SJSA1 (cell line): Measurements from ENCODE around the gene OR51F1. TPM values are rescaled to one million over a fixed set of nuclear protein-coding genes. Genes with fewer than 3 reads are reported as not detected.
"Not testable (repeated sequence)": the region's sequence is repeated elsewhere in the genome, so short reads cannot be mapped to it uniquely, and the experiment has no call there.

ENCODE experiments used
- DNase-seq, 2 experiments: peaks; one replicate each; pipeline ENCODE4 v3.0.0-alpha.2; 2015 to 2020; ENCODE audit warnings: low spot score in 2 of 2, low read depth in 1 of 2
- H3K27ac ChIP-seq: fragments of 250-450 bp; sonication (Bioruptor Pico); 2 replicates; pipeline ENCODE4 v1.5.1; 2020; ENCODE audit warnings: mild to moderate bottlenecking, moderate library complexity
- H3K27me3 ChIP-seq: fragments of 250-450 bp; sonication (Bioruptor Pico); replicated peaks from 2 replicates; pipeline ENCODE4 v1.5.1; 2020; ENCODE audit warnings: mild to moderate bottlenecking, moderate library complexity
- H3K36me3 ChIP-seq: fragments of 250-450 bp; sonication (Bioruptor Pico); 2 replicates; pipeline ENCODE4 v1.5.1; 2020; ENCODE audit warnings: mild to moderate bottlenecking
- H3K4me1 ChIP-seq: fragments of 250-450 bp; sonication (Bioruptor Pico); replicated peaks from 2 replicates; pipeline ENCODE4 v1.6.1; 2021; ENCODE audit warnings: mild to moderate bottlenecking
- H3K4me3 ChIP-seq: fragments of 250-450 bp; sonication (Bioruptor Pico); 2 replicates; pipeline ENCODE4 v1.5.1; 2020; ENCODE audit warnings: mild to moderate bottlenecking
- H3K9me3 ChIP-seq: fragments of 250-450 bp; sonication (Bioruptor Pico); replicated peaks from 2 replicates; pipeline ENCODE4 v1.5.1; 2020; ENCODE audit warnings: mild to moderate bottlenecking
- total RNA-seq: library from RNA; depleted of rRNA; stranded (reverse); fragments of >200 nt; shearing (Covaris generic); gene quantifications from 2 replicates; pipeline ENCODE4 v1.2.3, GENCODE V29; 2014; rRNA removed

Gene OR51F1, protein sequence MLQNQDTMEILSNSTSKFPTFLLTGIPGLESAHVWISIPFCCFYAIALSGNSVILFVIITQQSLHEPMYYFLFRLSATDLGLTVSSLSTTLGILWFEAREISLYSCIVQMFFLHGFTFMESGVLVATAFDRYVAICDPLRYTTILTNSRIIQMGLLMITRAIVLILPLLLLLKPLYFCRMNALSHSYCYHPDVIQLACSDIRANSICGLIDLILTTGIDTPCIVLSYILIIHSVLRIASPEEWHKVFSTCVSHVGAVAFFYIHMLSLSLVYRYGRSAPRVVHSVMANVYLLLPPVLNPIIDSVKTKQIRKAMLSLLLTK
- not detected in 2 replicates for total RNA-seq

DNA sequence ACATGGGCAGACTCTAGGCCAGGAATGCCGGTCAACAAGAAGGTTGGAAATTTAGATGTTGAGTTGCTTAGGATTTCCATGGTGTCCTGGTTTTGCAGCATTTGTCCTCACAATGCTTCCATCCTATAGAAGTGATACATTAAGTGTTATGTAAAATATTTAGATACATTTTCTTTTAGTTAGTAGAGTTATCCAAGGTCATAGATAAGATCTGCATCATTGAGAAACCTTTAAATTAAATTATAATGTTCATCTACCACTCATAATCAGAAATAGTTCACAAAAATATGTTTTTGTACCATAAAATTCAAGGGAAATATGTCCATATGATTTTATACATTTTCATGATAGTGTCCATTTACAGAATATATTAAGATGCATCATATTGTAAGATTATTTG is at the start of gene OR51F1:
OR51F1 (minus strand) TSS at position 101 of the 400 bp plus-strand sequence; CDS start at position 101, 0 bp downstream.
- Histone ChIP-seq H3K9me3 (no peaks in the 10 kb centered on the region), H3K36me3 (no peaks in the 10 kb centered on the region), H3K27me3 (no peaks in the 10 kb centered on the region), H3K27ac (no peak within 1 kb of the TSS), H3K4me1 (no peaks in the 10 kb centered on the region), H3K4me3 (no peak within 1 kb of the TSS)
- no peak for DNase-seq

DNA sequence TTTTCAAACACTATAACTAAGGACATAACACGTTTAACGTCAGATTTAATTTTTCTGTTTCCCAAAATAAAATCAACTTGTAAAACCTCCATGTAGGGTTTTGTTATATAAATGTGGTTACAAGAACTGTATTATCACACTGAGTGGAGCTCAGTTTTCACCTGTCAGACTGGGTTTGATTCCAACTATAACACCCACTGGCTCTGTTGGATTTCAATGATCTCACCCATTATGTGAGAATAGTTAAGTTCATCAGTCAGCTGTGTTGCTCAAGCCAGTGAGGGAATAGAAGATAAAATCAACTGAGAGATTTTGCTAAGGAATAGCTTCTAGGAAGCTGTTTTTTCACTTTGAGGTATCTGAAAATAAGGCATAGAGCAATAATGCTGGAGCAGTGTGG is 39.5 kb upstream of the OR51F1 start:
- Histone ChIP-seq H3K36me3 (no peaks in the 10 kb centered on the region), H3K27me3 (0 out of 2 replicates have a peak, but pooled peaks cover 9% of the 10 kb centered on the region), H3K27ac (no peak overlapping the region), H3K4me3 (no peak overlapping the region), H3K4me1 (no peaks in the 10 kb centered on the region), H3K9me3 (no peaks in the 10 kb centered on the region)
- DNase-seq: no peak

DNA sequence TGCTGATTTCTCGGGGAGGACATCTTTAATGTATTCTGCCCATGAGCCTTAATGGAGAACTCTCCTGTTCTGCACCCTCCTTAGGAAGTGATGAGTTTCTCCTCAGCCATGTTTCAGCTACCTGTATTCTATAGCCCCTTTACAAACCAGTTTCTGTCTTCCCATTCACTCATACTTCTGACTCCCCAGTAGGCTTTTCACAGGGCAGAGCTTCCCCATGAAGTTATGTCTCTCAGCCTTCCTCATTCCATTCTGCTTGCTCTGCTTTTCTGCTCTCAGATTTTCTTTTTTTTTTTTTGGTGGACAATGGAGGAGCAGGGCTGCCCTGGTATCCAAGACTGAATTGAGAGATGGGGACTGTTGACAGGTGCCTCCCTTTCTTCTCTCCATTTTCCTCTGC is 38.7 kb upstream of the OR51F1 start:
- Histone ChIP-seq H3K4me3 (no peak overlapping the region), H3K9me3 (no peaks in the 10 kb centered on the region), H3K36me3 (no peaks in the 10 kb centered on the region), H3K27me3 (0 out of 2 replicates have a peak, but pooled peaks cover 9% of the 10 kb centered on the region), H3K27ac (no peak overlapping the region), H3K4me1 (no peaks in the 10 kb centered on the region)
- no peak for DNase-seq

DNA sequence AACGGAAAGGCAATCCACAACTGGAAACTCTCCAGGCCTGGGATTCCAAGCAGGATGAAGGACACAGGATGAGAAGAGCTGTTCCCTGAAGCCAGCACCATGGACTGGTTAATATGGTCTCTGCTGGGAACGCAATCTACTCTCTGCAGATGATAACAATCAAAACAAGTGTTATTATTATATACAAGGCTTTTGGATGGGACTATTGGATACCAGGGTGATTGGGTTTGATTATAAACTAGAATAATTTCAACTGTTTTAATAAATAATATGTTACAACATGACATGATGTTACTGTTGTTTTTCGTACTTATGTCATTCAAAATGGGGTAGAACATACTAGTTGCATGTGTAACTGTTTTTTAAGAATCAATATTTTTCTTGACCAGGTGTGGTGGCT is 34.5 kb upstream of the OR51F1 start, which contains the start of gene OR52R1:
OR52R1 (minus strand) TSS at position 101 of the 400 bp plus-strand sequence; CDS start at position 101, 0 bp downstream.
- Histone ChIP-seq H3K4me3 (no peak within 1 kb of the TSS), H3K27me3 (no peaks in the 10 kb centered on the region), H3K9me3 (no peaks in the 10 kb centered on the region), H3K4me1 (no peaks in the 10 kb centered on the region), H3K27ac (no peak within 1 kb of the TSS), H3K36me3 (no peaks in the 10 kb centered on the region)
- no peak for DNase-seq

DNA sequence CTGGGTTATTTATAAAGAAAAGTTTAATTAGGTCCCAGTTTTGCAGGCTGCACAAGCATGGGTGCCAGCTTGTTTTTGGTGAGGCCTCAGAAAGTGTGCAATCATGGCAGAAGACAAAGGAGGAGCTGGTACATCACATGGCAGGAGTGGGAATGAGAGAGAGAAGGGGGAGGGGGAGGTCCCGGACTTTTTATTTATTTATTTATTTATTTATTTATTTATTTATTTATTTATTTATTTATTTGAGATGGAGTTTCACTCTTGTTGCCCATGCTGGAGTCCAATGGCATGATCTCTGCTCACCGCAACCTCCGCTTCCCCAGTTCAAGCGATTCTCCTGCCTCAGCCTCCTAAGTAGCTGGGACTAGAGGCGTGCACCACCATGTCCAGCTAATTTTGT is 31.6 kb upstream of the OR51F1 start:
- H3K4me3 ChIP-seq, H3K36me3 ChIP-seq, H3K27me3 ChIP-seq, H3K27ac ChIP-seq, H3K4me1 ChIP-seq, H3K9me3 ChIP-seq, DNase-seq: not testable (repeated sequence)

DNA sequence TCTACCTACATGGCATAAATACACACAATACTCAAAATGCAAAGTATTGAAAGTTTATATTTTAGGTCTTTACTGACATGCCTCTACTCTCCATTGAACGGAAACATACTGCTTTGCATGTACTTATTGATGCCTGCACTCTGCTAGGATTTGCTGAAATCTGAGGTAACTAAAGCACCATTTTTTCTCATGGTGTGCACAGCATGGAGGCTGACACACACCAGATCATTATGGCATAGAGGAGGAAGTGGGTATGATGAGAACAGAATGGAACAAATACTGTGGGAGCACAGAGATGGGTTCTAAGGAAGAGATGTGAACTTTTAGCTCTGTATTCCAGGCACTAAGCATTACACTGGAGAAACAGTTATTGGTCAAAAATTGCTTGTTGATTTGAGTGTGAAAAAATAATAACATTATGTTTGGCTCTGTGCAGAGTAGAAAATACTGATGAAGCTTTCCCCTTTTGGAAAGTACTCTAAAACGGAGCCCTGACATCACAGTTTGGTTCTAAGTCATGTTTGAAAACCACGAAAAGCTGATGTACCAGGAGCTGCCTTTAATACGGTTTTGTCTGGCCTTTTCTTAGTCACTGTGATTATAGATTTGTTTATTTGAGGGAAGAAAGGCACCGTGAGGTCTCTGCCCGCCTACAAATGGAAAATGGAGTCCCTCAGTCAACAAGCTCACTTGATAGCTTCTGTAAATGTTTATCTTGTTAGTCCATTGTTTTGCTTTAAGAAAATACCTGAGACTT is 28.9 kb upstream of the OR51F1 start:
- no peaks in the 10 kb centered on the region for H3K4me1 ChIP-seq
- H3K27ac ChIP-seq: no peak overlapping the region
- H3K36me3 ChIP-seq: no peaks in the 10 kb centered on the region
- no peak for DNase-seq
- no peak overlapping the region for H3K4me3 ChIP-seq
- H3K27me3 ChIP-seq: peaks cover 15% of the 10 kb centered on the region
- no peaks in the 10 kb centered on the region for H3K9me3 ChIP-seq

DNA sequence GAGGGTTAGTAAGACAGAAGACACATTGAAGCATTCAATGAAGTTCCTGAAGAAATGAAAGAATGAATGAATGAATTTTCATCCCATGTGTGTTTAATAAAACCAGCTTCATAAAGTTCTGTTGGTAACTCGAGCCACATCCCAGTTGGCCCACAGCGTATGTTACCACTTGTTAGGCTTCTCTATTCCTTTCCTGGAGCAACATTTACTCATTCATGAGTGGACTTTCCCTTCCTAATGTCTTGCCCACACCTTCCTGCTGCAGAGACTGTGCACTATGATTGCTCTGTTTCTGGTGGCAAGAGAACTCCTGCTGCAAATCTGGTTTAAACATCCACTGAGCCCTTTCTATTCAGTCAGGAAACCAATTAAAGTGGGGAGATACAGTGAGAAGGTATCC is 27.5 kb upstream of the OR51F1 start:
- H3K27ac ChIP-seq: no peak overlapping the region
- no peak for DNase-seq
- H3K9me3 ChIP-seq: no peaks in the 10 kb centered on the region
- peaks cover 25% of the 10 kb centered on the region for H3K27me3 ChIP-seq
- H3K4me3 ChIP-seq: no peak overlapping the region
- no peaks in the 10 kb centered on the region for H3K36me3 ChIP-seq
- H3K4me1 ChIP-seq: no peaks in the 10 kb centered on the region

DNA sequence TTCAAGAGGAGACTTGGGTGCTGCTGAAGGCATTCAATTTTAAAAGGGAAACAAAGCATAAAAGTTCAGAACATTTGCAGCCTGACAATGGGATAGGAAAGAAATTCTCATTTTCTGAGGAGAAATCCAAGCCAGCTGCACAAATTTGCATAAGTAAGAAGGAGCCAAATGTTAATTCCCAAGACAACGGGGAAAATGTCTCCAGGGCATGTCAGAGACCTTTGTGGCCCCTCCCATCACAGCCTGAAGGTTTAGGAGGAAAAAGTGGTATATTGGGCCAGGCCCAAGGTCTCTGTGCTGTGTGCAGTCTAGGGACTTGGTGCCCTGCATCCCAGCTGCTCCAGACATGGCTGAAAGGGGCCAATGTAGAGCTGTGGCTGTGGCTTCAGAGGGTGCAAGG is 12.7 kb upstream of the OR51F1 start:
- Histone ChIP-seq H3K27me3 (0 out of 2 replicates have a peak, but pooled peaks cover 3% of the 10 kb centered on the region), H3K4me3 (no peak overlapping the region), H3K27ac (no peak overlapping the region), H3K36me3 (no peaks in the 10 kb centered on the region), H3K9me3 (no peaks in the 10 kb centered on the region), H3K4me1 (no peaks in the 10 kb centered on the region)
- DNase-seq: no peak

DNA sequence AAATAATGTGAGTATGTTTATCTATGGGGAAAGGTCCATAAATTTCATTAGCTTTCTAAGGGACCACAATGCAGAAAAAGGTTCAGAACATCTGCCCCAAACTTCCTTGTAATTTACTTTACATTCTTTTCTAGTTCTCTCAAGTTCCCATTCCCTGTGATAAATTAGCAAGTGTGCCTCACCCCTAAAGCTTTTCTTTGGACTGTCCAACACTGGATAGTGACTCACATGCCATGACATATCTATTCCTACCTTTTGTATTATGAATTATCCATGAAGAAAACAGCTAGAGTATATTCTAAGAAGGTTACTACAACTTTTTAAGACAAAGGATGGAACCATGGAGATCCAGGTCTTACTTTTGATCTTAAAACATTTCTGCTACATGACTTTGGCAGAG is 1.6 kb downstream of the OR51F1 start:
- no peak overlapping the region for H3K27ac ChIP-seq

DNA sequence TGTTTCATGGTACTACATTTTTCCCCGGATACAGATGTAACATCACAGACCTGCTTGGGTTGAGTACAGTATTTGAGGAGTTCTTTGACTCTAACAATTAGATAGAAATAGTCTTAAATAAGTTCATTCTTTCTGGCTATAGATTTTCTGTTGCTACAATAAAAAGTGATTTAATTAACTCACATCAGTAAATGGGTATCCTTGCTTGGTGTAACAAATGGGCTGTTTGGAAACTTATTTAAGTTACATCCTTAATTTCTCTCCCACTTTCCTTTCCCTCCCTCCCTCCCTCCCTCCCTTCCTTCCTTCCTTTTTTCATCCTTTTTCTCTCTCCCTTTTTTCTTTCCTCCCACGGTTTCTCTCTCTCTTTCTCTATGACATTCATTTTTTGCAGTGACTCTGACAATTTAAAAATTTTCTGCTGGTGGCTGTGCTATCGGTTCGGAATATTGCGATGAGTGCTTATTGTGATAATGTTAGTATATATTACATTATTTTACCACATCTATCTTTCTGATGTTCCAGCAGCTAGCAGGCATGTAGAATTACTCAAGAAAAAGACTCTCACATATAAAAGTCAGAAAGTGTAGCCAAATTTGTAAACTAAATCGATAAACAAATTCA is 3.2 kb downstream of the OR51F1 start:
- no peak overlapping the region for H3K27ac ChIP-seq
- no peaks in the 10 kb centered on the region for H3K27me3 ChIP-seq
- H3K9me3 ChIP-seq: no peaks in the 10 kb centered on the region
- DNase-seq: no peak
- no peaks in the 10 kb centered on the region for H3K36me3 ChIP-seq
- no peaks in the 10 kb centered on the region for H3K4me1 ChIP-seq
- H3K4me3 ChIP-seq: no peak overlapping the region

More for the DNA sequence above, 1.6 kb downstream of the OR51F1 start:
- Histone ChIP-seq H3K36me3 (no peaks in the 10 kb centered on the region), H3K27me3 (no peaks in the 10 kb centered on the region), H3K4me3 (no peak overlapping the region), H3K4me1 (no peaks in the 10 kb centered on the region), H3K9me3 (no peaks in the 10 kb centered on the region)
- no peak for DNase-seq

DNA sequence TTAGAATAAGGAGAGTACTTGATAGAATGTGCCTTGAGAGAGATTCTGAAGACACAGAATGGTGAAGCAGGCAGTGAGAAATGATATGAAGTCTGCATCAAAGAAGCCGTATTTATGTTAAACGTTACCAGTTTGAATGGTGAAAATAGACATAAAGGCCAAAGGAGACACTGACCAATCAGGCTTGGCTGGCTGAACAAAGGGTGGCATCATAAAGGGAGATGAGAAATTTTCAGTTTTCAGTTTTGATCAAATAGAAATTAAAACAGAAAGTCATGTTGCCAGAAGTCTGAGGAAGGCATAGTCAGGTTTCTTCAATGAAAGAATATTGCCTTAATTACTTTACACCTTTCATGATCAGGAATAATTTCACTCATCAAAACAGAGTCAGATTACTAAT is 6.6 kb downstream of the OR51F1 start:
- H3K4me1 ChIP-seq: no peaks in the 10 kb centered on the region
- H3K36me3 ChIP-seq: no peaks in the 10 kb centered on the region
- no peak overlapping the region for H3K4me3 ChIP-seq
- H3K27me3 ChIP-seq: no peaks in the 10 kb centered on the region
- no peaks in the 10 kb centered on the region for H3K9me3 ChIP-seq
- DNase-seq: no peak
- H3K27ac ChIP-seq: no peak overlapping the region

DNA sequence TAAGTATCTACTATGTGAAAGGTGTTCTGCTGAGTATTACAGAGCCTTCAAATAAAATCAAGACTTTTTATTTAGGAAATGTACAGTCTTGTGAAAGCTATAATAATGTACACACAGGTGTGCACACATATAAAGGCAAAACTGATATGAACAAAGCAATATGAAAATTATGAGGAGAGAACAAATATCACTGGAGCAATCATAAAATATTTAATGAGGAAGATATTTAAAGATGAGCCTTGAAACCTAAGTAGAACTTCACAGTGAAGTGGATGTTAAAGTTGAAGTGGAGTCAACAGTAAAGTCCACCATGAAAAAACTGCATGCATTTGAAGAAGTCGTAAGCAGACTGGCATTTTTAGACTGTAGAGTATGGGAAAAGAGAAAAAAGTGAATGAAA is 18.5 kb downstream of the OR51F1 start:
- no peaks in the 10 kb centered on the region for H3K27me3 ChIP-seq
- H3K9me3 ChIP-seq: no peaks in the 10 kb centered on the region
- no peaks in the 10 kb centered on the region for H3K36me3 ChIP-seq
- H3K4me3 ChIP-seq: no peak overlapping the region
- no peak for DNase-seq
- H3K4me1 ChIP-seq: no peaks in the 10 kb centered on the region
- H3K27ac ChIP-seq: no peak overlapping the region

DNA sequence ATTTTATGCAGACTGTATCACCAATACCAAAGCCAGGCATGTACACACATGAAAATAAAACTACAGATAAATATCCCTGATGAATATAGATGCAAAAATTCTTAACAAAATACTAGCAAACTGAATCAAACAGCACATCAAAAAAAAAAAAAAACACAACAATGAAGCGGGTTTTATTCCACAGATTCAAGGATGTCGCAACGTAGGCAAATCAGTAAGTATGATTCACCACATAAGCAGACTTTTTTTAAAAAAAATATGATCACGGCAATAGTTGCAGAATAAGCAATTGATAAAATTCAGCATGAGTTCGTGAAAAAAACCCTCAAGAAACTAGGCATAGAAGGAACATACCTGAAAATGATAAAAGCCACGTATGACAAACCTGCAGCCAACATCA is 21.3 kb downstream of the OR51F1 start:
- Histone ChIP-seq H3K36me3 (no peaks in the 10 kb centered on the region), H3K27me3 (peaks cover 3% of the 10 kb centered on the region; the same call in 1 of the 2 replicates), H3K4me1 (no peaks in the 10 kb centered on the region), H3K9me3 (no peaks in the 10 kb centered on the region), H3K27ac (no peak overlapping the region), H3K4me3 (no peak overlapping the region)
- DNase-seq: no peak

DNA sequence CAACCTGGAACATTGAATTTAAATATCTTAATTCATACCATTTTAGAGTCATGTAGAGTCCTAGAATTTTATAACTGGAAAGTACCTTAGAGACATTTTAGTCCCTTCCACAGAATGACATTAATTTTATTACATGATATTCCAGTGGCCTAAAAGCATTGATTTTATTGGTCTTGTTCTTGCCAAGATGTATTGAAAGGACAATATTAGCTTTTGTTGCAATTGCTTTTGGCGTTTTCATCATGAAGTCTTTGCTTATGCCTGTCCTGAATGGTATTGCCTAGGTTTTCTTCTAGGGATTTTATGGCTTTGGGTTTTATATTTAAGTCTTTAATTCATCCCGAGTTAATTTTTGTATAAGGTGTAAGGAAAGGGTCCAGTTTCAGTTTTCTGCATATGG is 29.0 kb downstream of the OR51F1 start:
- H3K4me1 ChIP-seq: no peaks in the 10 kb centered on the region
- H3K27me3 ChIP-seq: peaks cover 8% of the 10 kb centered on the region
- no peak overlapping the region for H3K4me3 ChIP-seq
- no peaks in the 10 kb centered on the region for H3K36me3 ChIP-seq
- DNase-seq: no peak
- no peak overlapping the region for H3K27ac ChIP-seq
- H3K9me3 ChIP-seq: no peaks in the 10 kb centered on the region
